NCI-H2227 treated with DMSO at 0.1 percent for 48 hours (cell line): ENCODE measurements around the gene CDS2.
A peak's percentile ranks its signal among the peaks of the same experiment; 100 is the strongest.
"Not testable (repeated sequence)": the region's sequence is repeated elsewhere in the genome, so short reads cannot be mapped to it uniquely, and the experiment has no call there.

Experiments
- DNase-seq: peaks from one replicate; lab custom pipeline; 2025; lab: John Stamatoyannopoulos, UW

Gene CDS2

GRCh38 chr20:5126512-5127203 lies at the start of gene CDS2:
CDS2 (plus strand) TSS chr20:5127008; CDS start chr20:5127093, 85 bp downstream.
- DNase-seq = peak; percentile 99

- DNase-seq = no peak
These were observed 48.9 kb upstream of the CDS2 start for GRCh38 chr20:5077761-5078387.

- DNase-seq = no peak
These were observed 48.3 kb upstream of the CDS2 start for GRCh38 chr20:5078399-5078958.

- DNase-seq = peak; percentile 8
These were observed 46.4 kb upstream of the CDS2 start for GRCh38 chr20:5080384-5080877.

- no peak for DNase-seq
These were observed 41.4 kb upstream of the CDS2 start for GRCh38 chr20:5085380-5085779.

GRCh38 chr20:5088688-5089087 lies 38.1 kb upstream of the CDS2 start:
- DNase-seq = no peak

GRCh38 chr20:5090191-5090590 lies 36.6 kb upstream of the CDS2 start:
- DNase-seq = no peak

GRCh38 chr20:5091902-5092301 lies 34.9 kb upstream of the CDS2 start:
- DNase-seq = no peak

GRCh38 chr20:5092765-5093339 lies 34.0 kb upstream of the CDS2 start:
- DNase-seq = no peak

GRCh38 chr20:5095454-5095853 lies 31.4 kb upstream of the CDS2 start:
- no peak for DNase-seq

GRCh38 chr20:5095931-5096330 lies 30.9 kb upstream of the CDS2 start:
- no peak for DNase-seq

- DNase-seq = no peak
These were observed 30.3 kb upstream of the CDS2 start for GRCh38 chr20:5096463-5096862.

GRCh38 chr20:5099009-5099408 lies 27.8 kb upstream of the CDS2 start:
- not testable (repeated sequence) for DNase-seq

GRCh38 chr20:5099909-5100308 lies 26.9 kb upstream of the CDS2 start:
- not testable (repeated sequence) for DNase-seq

- DNase-seq = peak; percentile 48
These were observed 26.0 kb upstream of the CDS2 start for GRCh38 chr20:5100684-5101347.

GRCh38 chr20:5104479-5104878 lies 22.3 kb upstream of the CDS2 start:
- no peak for DNase-seq

- DNase-seq = no peak
These were observed 17.5 kb upstream of the CDS2 start for GRCh38 chr20:5109276-5109675.

- peak; percentile 55 for DNase-seq
These were observed 13.2 kb upstream of the CDS2 start for GRCh38 chr20:5113615-5113986.

- no peak for DNase-seq
These were observed 12.4 kb upstream of the CDS2 start for GRCh38 chr20:5114403-5114802.

- DNase-seq = no peak
These were observed 9.9 kb upstream of the CDS2 start for GRCh38 chr20:5116875-5117274.

GRCh38 chr20:5118220-5119142 lies 8.3 kb upstream of the CDS2 start:
- DNase-seq = no peak

- DNase-seq = no peak
These were observed 7.7 kb upstream of the CDS2 start for GRCh38 chr20:5119143-5119434.
